ENCODE measurements around the gene MAP4K4. TPM values are rescaled to one million over a fixed set of nuclear protein-coding genes. Genes with fewer than 3 reads are reported as not detected.

MAP4K4 gene
- total and polyA plus RNA-seq, 8 donors = 80.2 to 143 (median 129) TPM

DNA sequence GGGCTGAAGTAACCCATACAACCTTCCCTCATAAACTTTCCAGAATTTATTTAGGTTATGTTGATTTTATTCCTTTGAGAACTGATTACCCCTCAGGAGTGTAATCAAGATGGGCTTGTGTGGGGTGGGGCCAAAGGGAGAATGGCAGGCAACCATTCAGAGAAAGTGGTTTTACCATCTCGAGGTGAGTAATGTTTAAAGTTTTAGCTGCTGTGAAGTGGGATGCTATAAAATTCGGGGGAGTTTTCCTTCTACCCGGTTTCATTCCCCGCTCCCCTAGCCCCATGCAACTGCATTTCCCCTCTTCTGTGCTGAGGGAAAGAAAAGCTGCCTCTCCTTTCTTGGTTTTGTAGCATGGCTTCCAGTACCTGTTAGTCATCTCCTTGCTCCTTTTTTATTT, 34.7 kb downstream of the MAP4K4 start:
- no peaks in the 10 kb centered on the region for H3K27me3 ChIP-seq
- TF ChIP-seq, protein P1, sequence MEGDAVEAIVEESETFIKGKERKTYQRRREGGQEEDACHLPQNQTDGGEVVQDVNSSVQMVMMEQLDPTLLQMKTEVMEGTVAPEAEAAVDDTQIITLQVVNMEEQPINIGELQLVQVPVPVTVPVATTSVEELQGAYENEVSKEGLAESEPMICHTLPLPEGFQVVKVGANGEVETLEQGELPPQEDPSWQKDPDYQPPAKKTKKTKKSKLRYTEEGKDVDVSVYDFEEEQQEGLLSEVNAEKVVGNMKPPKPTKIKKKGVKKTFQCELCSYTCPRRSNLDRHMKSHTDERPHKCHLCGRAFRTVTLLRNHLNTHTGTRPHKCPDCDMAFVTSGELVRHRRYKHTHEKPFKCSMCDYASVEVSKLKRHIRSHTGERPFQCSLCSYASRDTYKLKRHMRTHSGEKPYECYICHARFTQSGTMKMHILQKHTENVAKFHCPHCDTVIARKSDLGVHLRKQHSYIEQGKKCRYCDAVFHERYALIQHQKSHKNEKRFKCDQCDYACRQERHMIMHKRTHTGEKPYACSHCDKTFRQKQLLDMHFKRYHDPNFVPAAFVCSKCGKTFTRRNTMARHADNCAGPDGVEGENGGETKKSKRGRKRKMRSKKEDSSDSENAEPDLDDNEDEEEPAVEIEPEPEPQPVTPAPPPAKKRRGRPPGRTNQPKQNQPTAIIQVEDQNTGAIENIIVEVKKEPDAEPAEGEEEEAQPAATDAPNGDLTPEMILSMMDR (IDR thresholded peaks at IDR 0.05) = no peak
- H3K27ac ChIP-seq = no peak overlapping the region
- no peaks in the 10 kb centered on the region for H3K9me3 ChIP-seq
- ATAC-seq (no peak), DNase-seq (no peak)
- H3K36me3 ChIP-seq = no peaks in the 10 kb centered on the region
- intact Hi-C loops (cut with DNase I) = no loop called here
- H3K4me3 ChIP-seq = no peak overlapping the region
- H3K4me1 ChIP-seq = peaks cover 7 to 86% of the 10 kb centered on the region in 2 donors

- ATAC-seq (no peak), DNase-seq (no peak)
- H3K4me1 ChIP-seq = peaks cover 7 to 92% of the 10 kb centered on the region in 2 donors
- no peak overlapping the region for H3K4me3 ChIP-seq
- TF ChIP-seq, protein P1 (IDR thresholded peaks at IDR 0.05) = no peak
- no peaks in the 10 kb centered on the region for H3K36me3 ChIP-seq
- intact Hi-C loops (cut with DNase I) = no loop called here
- H3K27ac ChIP-seq = no peak overlapping the region
- no peaks in the 10 kb centered on the region for H3K9me3 ChIP-seq
- no peaks in the 10 kb centered on the region for H3K27me3 ChIP-seq
Observed at GRCh38 chr2:101732773-101733256, 35.3 kb downstream of the MAP4K4 start.

DNA sequence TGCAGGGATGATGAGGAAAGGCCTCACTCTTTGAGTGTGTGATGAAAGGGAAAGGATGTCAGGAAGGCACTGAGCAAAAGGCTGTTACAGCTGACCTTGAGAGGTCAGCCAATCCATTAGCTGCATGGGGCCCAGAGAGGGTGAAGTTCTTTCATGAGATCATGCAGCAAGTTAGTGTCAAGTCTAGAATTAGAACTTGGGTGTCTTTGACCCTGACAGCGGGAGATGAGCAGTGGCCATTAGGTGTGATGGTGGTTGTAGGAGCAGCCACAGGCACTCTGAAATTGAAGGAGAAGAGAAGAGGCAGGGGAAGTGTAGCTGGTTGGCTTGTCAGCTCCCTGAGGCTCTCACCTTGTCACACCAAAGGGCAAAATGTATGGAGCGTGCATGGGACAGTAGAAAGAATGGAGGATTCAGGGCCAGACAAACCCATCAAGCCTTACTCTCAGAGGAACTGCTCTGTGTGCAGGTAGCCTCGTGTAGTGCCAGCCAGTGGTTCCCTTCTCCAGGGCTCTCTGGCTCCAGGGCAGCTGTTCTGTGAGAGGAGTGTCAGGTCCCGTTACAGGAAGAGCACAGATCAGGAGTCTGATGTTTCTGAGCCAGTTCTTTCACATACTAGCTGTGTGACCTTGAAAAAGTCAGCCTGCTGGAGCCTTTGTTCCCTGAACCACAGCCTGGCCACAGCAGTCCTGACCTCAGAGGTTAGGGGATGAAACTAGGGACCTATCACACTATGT, 35.9 kb downstream of the MAP4K4 start:
- intact Hi-C loops (cut with DNase I) = no loop called here
- no peak for DNase-seq
- Histone ChIP-seq H3K9me3 (no peaks in the 10 kb centered on the region), H3K27me3 (no peaks in the 10 kb centered on the region), H3K36me3 (no peaks in the 10 kb centered on the region), H3K27ac (no peak overlapping the region), H3K4me1 (peaks cover 7 to 93% of the 10 kb centered on the region in 2 donors), H3K4me3 (no peak overlapping the region)
- ATAC-seq = no peak
- TF ChIP-seq, protein P1 (IDR thresholded peaks at IDR 0.05) = no peak

GRCh38 chr2:101734505-101735165, 37.1 kb downstream of the MAP4K4 start:
- TF ChIP-seq, protein P1 (IDR thresholded peaks at IDR 0.05) = no peak
- H3K27me3 ChIP-seq = no peaks in the 10 kb centered on the region
- DNase-seq (no peak), ATAC-seq (no peak)
- no peaks in the 10 kb centered on the region for H3K36me3 ChIP-seq
- no peak overlapping the region for H3K27ac ChIP-seq
- intact Hi-C loops (cut with DNase I) = no loop called here
- no peaks in the 10 kb centered on the region for H3K9me3 ChIP-seq
- H3K4me1 ChIP-seq = peaks cover 7 to 90% of the 10 kb centered on the region in 2 donors
- no peak overlapping the region for H3K4me3 ChIP-seq

- no peak for DNase-seq
- Histone ChIP-seq H3K27ac (no peak overlapping the region), H3K4me3 (no peak overlapping the region), H3K4me1 (peaks cover 7 to 86% of the 10 kb centered on the region in 2 donors), H3K36me3 (no peaks in the 10 kb centered on the region), H3K9me3 (no peaks in the 10 kb centered on the region), H3K27me3 (no peaks in the 10 kb centered on the region)
- TF ChIP-seq, protein P1 (IDR thresholded peaks at IDR 0.05) = no peak
- intact Hi-C loops (cut with DNase I) = no loop called here
- no peak for ATAC-seq
Observed at GRCh38 chr2:101735166-101735533, 37.6 kb downstream of the MAP4K4 start.

Measured in left lung (tissue), 10 donors.